Measurements from ENCODE around the gene REM1.
"Not testable (repeated sequence)": the region's sequence is repeated elsewhere in the genome, so short reads cannot be mapped to it uniquely, and the experiment has no call there.

REM1 gene

GRCh38 chr20:31485450-31486339 lies 10.6 kb downstream of the REM1 start:
- no peak for DNase-seq (ENCODE audit: low read depth)

GRCh38 chr20:31488115-31488514 lies 13.0 kb downstream of the REM1 start:
- no peak for DNase-seq (ENCODE audit: low read depth)

GRCh38 chr20:31489152-31489551 lies 14.1 kb downstream of the REM1 start:
- DNase-seq (ENCODE audit: low read depth), result no peak

- no peak for DNase-seq (ENCODE audit: low read depth)
These were observed 15.7 kb downstream of the REM1 start for GRCh38 chr20:31490752-31491151.

- DNase-seq (ENCODE audit: low read depth), result no peak
These were observed 19.0 kb downstream of the REM1 start for GRCh38 chr20:31494131-31494530.

GRCh38 chr20:31496761-31497295 lies 21.7 kb downstream of the REM1 start:
- no peak for DNase-seq (ENCODE audit: low read depth)

GRCh38 chr20:31497838-31498540 lies 22.9 kb downstream of the REM1 start:
- DNase-seq (ENCODE audit: low read depth), result no peak

- no peak for DNase-seq (ENCODE audit: low read depth)
These were observed 25.4 kb downstream of the REM1 start for GRCh38 chr20:31500527-31500926.

GRCh38 chr20:31502884-31503673 lies 28.0 kb downstream of the REM1 start:
- peak; percentile 42 for DNase-seq (ENCODE audit: low read depth)

GRCh38 chr20:31505903-31506302 lies 30.8 kb downstream of the REM1 start:
- no peak for DNase-seq (ENCODE audit: low read depth)

GRCh38 chr20:31508517-31509244 lies 33.6 kb downstream of the REM1 start:
- DNase-seq (ENCODE audit: low read depth), result no peak

GRCh38 chr20:31514154-31515071 lies 39.3 kb downstream of the REM1 start, which contains the start of gene HM13:
Gene HM13 (plus strand): TSS chr20:31514442. CDS start chr20:31514552, 110 bp downstream.
- peak; percentile 76 for DNase-seq (ENCODE audit: low read depth)

GRCh38 chr20:31515072-31515774 lies 40.1 kb downstream of the REM1 start:
- DNase-seq (ENCODE audit: low read depth), result no peak

GRCh38 chr20:31515775-31516107 lies 40.7 kb downstream of the REM1 start:
- DNase-seq (ENCODE audit: low read depth), result no peak

GRCh38 chr20:31516166-31516565 lies 41.1 kb downstream of the REM1 start:
- DNase-seq (ENCODE audit: low read depth), result no peak

GRCh38 chr20:31516651-31517050 lies 41.6 kb downstream of the REM1 start:
- no peak for DNase-seq (ENCODE audit: low read depth)

- no peak for DNase-seq (ENCODE audit: low read depth)
These were observed 42.3 kb downstream of the REM1 start for GRCh38 chr20:31517373-31517772.

- not testable (repeated sequence) for DNase-seq (ENCODE audit: low read depth)
These were observed 46.2 kb downstream of the REM1 start for GRCh38 chr20:31521267-31521666.

GRCh38 chr20:31522731-31523130 lies 47.6 kb downstream of the REM1 start:
- no peak for DNase-seq (ENCODE audit: low read depth)
